Caki2 (cell line): ENCODE data around the gene TAAR8. TPM values are rescaled to one million over a fixed set of nuclear protein-coding genes. Genes with fewer than 3 reads are reported as not detected.
"Not testable (repeated sequence)": the region's sequence is repeated elsewhere in the genome, so short reads cannot be mapped to it uniquely, and the experiment has no call there.

Experiments used
- DNase-seq: peaks from one replicate; pipeline ENCODE4 v3.0.0-alpha.2; 2015; ENCODE audit warnings: low read depth
- in situ Hi-C: cut with HindIII; loops from 2 replicates; pipeline ENCODE4 v1.10.0; 2016; ENCODE audit warnings: low sequenced_read_pairs, low pct_unique_long_range_greater_than_20kb, mixed read lengths
- total RNA-seq: library from RNA; depleted of rRNA; stranded (reverse); fragments of >200 nt; shearing (Covaris generic); gene quantifications from 2 replicates; pipeline ENCODE4 v1.2.3, GENCODE V29; 2014; ENCODE audit warnings: low replicate concordance

TAAR8 gene
- total RNA-seq, 1 experiment from 2014 or later = not detected

DNA sequence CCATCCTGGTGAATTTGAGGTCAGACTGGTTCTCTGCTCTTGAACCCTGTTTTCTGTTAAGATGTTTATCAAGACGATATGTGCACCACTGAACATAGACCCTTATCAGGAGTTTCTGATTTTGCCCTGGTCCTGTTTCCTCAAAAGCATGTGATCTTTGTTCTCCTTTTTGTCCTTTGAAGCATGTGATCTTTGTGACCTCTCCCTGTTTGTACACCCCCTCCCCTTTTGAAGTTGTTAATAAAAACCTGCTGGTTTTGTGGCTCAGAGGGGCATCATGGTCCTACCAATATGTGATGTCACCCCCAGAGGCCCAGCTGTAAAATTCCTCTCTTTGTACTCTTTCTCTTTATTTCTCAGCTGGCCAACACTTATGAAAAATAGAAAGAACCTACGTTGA lies 17.9 kb upstream of the TAAR8 start:
- in situ Hi-C loops, DNase-seq: not testable (repeated sequence)

GRCh38 chr6:132537145-132537544 lies 15.3 kb upstream of the TAAR8 start:
- in situ Hi-C loops = no loop called here
- DNase-seq = no peak

DNA sequence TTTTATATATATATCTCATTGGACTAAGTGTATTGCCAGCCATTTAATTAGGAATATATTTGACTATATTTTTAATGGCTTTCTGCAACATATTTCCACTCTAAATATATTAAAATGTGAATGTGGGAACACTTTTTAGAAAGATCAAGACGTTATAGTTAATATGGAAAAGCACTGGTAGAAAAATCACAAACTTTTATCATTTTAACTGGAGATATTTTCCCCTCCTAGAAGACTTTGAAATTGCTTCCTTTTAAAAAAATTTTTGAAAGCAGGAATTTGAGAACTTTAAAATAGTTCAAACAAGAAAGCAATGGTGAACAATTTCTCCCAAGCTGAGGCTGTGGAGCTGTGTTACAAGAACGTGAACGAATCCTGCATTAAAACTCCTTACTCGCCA lies 14.5 kb upstream of the TAAR8 start, which contains the start of gene TAAR9:
Gene TAAR9 (plus strand): TSS at position 301 of the 400 bp plus-strand sequence. CDS start 13 bp downstream, at position 314.
- no peak for DNase-seq

DNA sequence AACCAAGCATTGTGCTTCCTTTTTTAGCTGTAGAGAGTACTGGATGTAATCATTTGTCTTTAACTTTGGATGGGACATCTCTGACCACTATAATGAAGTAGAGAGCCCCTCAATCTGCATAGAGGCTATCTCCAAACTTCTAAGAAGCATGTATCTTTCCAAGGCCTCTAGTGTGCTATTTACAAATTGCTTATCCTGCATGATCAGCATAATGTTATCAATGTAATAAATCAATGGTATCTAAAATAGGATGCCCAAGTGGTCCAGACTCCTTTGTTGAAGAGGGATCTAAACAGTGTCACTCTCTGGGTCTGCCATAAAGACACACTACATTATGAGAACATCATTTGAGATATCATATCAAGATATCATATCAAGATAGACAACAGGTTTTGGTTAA lies 7.6 kb upstream of the TAAR8 start:
- DNase-seq = no peak
- in situ Hi-C loops = no loop called here

More for the DNA sequence above, 14.5 kb upstream of the TAAR8 start, which contains the start of gene TAAR9:
- in situ Hi-C loops = no loop called here

GRCh38 chr6:132548746-132549463 lies 3.6 kb upstream of the TAAR8 start:
- in situ Hi-C loops = no loop called here
- no peak for DNase-seq

- in situ Hi-C loops = no loop called here
- DNase-seq = no peak
Measured at GRCh38 chr6:132551214-132551613, 1.3 kb upstream of the TAAR8 start.

GRCh38 chr6:132560087-132560486 lies 7.6 kb downstream of the TAAR8 start:
- DNase-seq, in situ Hi-C loops: not testable (repeated sequence)

- in situ Hi-C loops = no loop called here
Measured at GRCh38 chr6:132566404-132566803, 13.9 kb downstream of the TAAR8 start.

GRCh38 chr6:132567566-132567965 lies 15.1 kb downstream of the TAAR8 start:
- no peak for DNase-seq
- in situ Hi-C loops = no loop called here

More at GRCh38 chr6:132566404-132566803, 13.9 kb downstream of the TAAR8 start:
- DNase-seq = no peak

GRCh38 chr6:132568611-132569010 lies 16.1 kb downstream of the TAAR8 start:
- in situ Hi-C loops = no loop called here
- DNase-seq = no peak

GRCh38 chr6:132569170-132569569 lies 16.7 kb downstream of the TAAR8 start:
- in situ Hi-C loops = no loop called here
- no peak for DNase-seq

DNA sequence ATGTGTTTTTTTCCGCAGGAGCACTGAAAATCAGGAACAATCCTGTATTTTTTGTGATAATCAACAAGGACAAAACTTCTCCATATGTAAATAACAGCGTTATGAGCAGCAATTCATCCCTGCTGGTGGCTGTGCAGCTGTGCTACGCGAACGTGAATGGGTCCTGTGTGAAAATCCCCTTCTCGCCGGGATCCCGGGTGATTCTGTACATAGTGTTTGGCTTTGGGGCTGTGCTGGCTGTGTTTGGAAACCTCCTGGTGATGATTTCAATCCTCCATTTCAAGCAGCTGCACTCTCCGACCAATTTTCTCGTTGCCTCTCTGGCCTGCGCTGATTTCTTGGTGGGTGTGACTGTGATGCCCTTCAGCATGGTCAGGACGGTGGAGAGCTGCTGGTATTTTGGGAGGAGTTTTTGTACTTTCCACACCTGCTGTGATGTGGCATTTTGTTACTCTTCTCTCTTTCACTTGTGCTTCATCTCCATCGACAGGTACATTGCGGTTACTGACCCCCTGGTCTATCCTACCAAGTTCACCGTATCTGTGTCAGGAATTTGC lies 17.8 kb downstream of the TAAR8 start, which contains the start of gene TAAR6:
Gene TAAR6 (plus strand): TSS at position 102 of the 557 bp plus-strand sequence. CDS start 0 bp downstream, at position 102.
- DNase-seq = no peak
- in situ Hi-C loops = no loop called here

DNA sequence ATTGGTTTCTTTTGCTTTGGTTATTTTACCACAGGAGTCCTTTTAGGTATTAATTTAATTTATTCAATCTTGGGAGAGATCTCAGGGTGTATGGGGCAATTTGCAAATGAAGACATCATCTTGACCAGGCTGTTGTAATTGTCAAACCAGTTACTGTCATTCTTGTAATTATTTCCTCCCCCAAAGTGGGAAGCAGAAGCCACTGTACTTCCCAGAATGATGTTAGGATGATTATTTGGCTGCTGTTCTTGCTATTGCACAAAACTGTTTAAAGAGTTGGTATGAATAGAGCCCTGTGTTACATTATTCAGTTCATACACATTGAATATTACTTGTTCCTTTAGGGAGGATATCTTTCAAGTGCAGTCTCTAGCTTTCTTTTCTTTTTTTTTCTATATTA lies 19.3 kb downstream of the TAAR8 start:
- no peak for DNase-seq
- in situ Hi-C loops = no loop called here

GRCh38 chr6:132584698-132585097 lies 32.2 kb downstream of the TAAR8 start:
- DNase-seq = no peak
- in situ Hi-C loops = no loop called here

GRCh38 chr6:132587424-132587823 lies 35.0 kb downstream of the TAAR8 start:
- in situ Hi-C loops = no loop called here
- no peak for DNase-seq

DNA sequence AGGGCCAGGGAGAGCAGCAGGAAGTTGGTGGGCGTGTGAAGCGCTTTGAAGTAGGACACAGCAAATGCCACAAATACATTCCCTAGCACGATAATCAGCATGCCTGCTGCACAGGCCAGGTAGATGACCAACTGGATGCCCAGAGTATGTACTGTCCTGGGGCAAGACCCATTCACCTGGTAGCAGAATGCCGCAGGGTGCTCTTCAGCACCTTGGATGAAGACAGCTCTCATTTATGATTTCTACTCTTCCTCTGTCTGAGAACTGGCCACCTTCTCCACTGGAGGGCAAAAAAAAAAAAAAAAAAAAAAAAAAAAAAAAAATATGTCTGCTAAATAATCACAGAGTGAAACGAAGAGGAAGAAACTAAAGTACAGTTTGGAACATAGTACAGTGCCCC lies 37.0 kb downstream of the TAAR8 start, which contains the start of gene TAAR5:
Gene TAAR5 (minus strand): TSS at position 288 of the 400 bp plus-strand sequence. CDS start 55 bp downstream, at position 233.
- in situ Hi-C loops = no loop called here
- DNase-seq = no peak

DNA sequence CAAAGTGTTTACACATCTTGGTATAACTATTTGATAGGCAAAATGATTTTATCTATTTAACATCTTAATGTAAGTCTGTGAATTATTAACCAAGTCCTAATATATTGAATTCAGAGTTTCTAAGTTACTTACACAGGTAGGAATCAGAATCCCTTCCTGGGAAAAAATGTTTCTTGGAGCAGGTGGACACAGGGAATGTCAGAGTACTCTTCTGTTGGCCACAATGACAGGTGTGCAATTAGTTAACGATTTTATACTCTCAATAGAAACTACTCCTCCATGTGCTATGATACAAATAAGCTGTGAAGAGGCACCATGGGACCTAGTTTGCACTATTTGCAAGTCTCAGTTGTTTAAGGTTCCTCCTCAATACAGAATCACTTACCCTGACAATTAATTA lies 37.9 kb downstream of the TAAR8 start:
- in situ Hi-C loops = no loop called here
- no peak for DNase-seq

DNA sequence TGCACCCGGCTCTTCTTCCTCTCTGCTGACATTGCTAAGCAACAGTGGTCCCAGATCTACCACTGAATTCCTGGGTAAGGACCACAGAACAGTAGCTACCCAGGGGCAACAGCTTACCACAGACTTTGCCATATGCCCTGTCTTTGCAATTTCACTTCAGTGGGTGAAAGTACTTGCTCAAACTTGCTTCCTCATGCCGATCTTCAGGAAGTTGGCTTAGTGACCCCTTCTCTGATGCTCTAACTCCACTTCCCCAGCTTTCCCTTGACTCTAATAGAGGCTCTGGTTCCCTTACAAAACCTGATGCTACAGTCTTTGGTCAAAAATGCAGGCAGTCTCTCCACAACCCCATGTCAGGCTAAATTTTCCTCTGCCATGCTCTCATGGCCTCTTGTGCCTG lies 40.4 kb downstream of the TAAR8 start:
- no peak for DNase-seq
- in situ Hi-C loops = no loop called here

GRCh38 chr6:132596201-132596600 lies 43.7 kb downstream of the TAAR8 start:
- in situ Hi-C loops = no loop called here
- no peak for DNase-seq

DNA sequence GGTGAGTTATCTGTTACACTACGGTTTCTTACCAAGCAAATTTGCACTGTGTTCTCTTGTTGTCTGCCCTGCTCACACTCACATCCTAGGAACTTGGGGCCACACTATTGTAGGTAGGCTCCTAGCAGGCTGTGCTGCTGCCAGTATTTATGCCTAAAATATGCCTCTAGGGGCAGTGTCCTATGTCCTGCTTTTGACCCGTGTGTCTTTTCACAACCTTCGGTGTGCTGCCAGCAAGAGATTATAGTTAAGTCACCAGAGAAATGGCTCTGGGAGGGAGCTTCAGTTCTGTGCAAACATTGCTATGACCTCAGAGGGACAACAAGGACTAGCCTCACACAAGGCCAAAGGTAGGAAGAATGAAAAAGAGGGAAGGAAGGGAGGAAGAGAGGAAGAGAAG lies 46.0 kb downstream of the TAAR8 start:
- DNase-seq = no peak
- in situ Hi-C loops = no loop called here
